ENCODE results near the gene COL8A2. TPM values are rescaled to one million over a fixed set of nuclear protein-coding genes. Genes with fewer than 3 reads are reported as not detected.
A peak's percentile ranks its signal among the peaks of the same experiment; 100 is the strongest.

COL8A2 gene
- total RNA-seq, 1 experiment from 2014 or later: 2.3 TPM

DNA sequence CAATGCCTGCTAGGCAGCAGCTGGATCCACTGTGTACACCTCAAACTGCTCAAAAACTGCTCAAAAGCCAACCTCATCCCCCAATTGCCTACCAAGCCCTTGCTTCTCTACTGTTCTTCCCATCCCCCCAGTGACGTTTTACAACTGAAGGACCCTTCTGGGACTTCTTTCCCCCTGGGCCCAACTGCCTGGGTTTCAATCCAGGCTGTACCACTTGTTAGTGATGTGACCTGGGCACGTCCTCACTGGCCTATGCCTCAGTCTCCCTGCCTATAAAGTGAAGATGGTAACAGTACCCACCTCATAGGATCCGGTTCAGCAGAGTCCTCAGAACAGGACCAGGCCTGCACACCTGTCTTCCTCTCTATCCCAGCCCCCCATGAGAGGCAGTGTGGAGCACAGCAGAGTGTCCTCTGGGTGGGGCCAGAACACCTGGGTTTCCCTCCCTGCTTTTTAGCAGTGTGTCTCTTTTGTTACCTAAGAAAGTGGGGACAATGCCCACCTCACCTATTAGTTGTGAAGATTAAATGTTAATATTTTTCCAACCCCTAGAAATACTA is 43.0 kb downstream of the COL8A2 start:
- Mint-ChIP-seq H3K4me1 (peaks cover 6% of the 10 kb centered on the region), H3K36me3 (no peaks in the 10 kb centered on the region), H3K4me3 (no peak overlapping the region), H3K27me3 (ENCODE audit: low read depth) (peaks cover 2% of the 10 kb centered on the region), H3K9me3 (no peaks in the 10 kb centered on the region), H3K27ac (0 out of 2 replicates have a peak overlapping the region, but pooled peaks have one; percentile 15)
- no peak for DNase-seq (ENCODE audit: low spot score)
- TF ChIP-seq, protein P1, sequence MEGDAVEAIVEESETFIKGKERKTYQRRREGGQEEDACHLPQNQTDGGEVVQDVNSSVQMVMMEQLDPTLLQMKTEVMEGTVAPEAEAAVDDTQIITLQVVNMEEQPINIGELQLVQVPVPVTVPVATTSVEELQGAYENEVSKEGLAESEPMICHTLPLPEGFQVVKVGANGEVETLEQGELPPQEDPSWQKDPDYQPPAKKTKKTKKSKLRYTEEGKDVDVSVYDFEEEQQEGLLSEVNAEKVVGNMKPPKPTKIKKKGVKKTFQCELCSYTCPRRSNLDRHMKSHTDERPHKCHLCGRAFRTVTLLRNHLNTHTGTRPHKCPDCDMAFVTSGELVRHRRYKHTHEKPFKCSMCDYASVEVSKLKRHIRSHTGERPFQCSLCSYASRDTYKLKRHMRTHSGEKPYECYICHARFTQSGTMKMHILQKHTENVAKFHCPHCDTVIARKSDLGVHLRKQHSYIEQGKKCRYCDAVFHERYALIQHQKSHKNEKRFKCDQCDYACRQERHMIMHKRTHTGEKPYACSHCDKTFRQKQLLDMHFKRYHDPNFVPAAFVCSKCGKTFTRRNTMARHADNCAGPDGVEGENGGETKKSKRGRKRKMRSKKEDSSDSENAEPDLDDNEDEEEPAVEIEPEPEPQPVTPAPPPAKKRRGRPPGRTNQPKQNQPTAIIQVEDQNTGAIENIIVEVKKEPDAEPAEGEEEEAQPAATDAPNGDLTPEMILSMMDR (IDR thresholded peaks at IDR 0.05): no peak
- TF ChIP-seq CBFB (CRISPR knock-in tag; IDR thresholded peaks at IDR 0.05; ENCODE audit: low read depth) (no peak), NFE2L1 (CRISPR knock-in tag; IDR thresholded peaks at IDR 0.05) (no peak), ZNF219 (CRISPR knock-in tag; IDR thresholded peaks at IDR 0.05; ENCODE audit: borderline replicate concordance) (no peak), MYBL2 (CRISPR knock-in tag; IDR thresholded peaks at IDR 0.05) (no peak), GABPB1 (CRISPR knock-in tag; IDR thresholded peaks at IDR 0.05) (no peak), JAZF1 (CRISPR knock-in tag; IDR thresholded peaks at IDR 0.05) (no peak), FOXK1 (CRISPR knock-in tag; IDR thresholded peaks at IDR 0.05) (no peak), ELF4 (CRISPR knock-in tag; IDR thresholded peaks at IDR 0.05; ENCODE audit: low read depth) (no peak), PRRX2 (CRISPR knock-in tag; IDR thresholded peaks at IDR 0.05) (no peak), TEAD4 (CRISPR knock-in tag; IDR thresholded peaks at IDR 0.05) (no peak), GRHL2 (CRISPR knock-in tag; IDR thresholded peaks at IDR 0.05; ENCODE audit: insufficient replicate concordance, severe bottlenecking) (no peak), TEAD1 (CRISPR knock-in tag; IDR thresholded peaks at IDR 0.05) (no peak), NR3C1 (CRISPR knock-in tag; conservative IDR thresholded peaks at IDR 0.05; ENCODE audit: low read depth) (no peak)
- TF ChIP-seq, protein P2, sequence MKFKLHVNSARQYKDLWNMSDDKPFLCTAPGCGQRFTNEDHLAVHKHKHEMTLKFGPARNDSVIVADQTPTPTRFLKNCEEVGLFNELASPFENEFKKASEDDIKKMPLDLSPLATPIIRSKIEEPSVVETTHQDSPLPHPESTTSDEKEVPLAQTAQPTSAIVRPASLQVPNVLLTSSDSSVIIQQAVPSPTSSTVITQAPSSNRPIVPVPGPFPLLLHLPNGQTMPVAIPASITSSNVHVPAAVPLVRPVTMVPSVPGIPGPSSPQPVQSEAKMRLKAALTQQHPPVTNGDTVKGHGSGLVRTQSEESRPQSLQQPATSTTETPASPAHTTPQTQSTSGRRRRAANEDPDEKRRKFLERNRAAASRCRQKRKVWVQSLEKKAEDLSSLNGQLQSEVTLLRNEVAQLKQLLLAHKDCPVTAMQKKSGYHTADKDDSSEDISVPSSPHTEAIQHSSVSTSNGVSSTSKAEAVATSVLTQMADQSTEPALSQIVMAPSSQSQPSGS (CRISPR knock-in tag; IDR thresholded peaks at IDR 0.05; ENCODE audit: borderline replicate concordance, low read depth): no peak
- TF ChIP-seq, protein P3, sequence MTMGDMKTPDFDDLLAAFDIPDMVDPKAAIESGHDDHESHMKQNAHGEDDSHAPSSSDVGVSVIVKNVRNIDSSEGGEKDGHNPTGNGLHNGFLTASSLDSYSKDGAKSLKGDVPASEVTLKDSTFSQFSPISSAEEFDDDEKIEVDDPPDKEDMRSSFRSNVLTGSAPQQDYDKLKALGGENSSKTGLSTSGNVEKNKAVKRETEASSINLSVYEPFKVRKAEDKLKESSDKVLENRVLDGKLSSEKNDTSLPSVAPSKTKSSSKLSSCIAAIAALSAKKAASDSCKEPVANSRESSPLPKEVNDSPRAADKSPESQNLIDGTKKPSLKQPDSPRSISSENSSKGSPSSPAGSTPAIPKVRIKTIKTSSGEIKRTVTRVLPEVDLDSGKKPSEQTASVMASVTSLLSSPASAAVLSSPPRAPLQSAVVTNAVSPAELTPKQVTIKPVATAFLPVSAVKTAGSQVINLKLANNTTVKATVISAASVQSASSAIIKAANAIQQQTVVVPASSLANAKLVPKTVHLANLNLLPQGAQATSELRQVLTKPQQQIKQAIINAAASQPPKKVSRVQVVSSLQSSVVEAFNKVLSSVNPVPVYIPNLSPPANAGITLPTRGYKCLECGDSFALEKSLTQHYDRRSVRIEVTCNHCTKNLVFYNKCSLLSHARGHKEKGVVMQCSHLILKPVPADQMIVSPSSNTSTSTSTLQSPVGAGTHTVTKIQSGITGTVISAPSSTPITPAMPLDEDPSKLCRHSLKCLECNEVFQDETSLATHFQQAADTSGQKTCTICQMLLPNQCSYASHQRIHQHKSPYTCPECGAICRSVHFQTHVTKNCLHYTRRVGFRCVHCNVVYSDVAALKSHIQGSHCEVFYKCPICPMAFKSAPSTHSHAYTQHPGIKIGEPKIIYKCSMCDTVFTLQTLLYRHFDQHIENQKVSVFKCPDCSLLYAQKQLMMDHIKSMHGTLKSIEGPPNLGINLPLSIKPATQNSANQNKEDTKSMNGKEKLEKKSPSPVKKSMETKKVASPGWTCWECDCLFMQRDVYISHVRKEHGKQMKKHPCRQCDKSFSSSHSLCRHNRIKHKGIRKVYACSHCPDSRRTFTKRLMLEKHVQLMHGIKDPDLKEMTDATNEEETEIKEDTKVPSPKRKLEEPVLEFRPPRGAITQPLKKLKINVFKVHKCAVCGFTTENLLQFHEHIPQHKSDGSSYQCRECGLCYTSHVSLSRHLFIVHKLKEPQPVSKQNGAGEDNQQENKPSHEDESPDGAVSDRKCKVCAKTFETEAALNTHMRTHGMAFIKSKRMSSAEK (CRISPR knock-in tag; IDR thresholded peaks at IDR 0.05; ENCODE audit: borderline replicate concordance): no peak
- TF ChIP-seq, protein P4, sequence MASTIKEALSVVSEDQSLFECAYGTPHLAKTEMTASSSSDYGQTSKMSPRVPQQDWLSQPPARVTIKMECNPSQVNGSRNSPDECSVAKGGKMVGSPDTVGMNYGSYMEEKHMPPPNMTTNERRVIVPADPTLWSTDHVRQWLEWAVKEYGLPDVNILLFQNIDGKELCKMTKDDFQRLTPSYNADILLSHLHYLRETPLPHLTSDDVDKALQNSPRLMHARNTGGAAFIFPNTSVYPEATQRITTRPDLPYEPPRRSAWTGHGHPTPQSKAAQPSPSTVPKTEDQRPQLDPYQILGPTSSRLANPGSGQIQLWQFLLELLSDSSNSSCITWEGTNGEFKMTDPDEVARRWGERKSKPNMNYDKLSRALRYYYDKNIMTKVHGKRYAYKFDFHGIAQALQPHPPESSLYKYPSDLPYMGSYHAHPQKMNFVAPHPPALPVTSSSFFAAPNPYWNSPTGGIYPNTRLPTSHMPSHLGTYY (CRISPR knock-in tag; IDR thresholded peaks at IDR 0.05): no peak
- TF ChIP-seq, protein P5, sequence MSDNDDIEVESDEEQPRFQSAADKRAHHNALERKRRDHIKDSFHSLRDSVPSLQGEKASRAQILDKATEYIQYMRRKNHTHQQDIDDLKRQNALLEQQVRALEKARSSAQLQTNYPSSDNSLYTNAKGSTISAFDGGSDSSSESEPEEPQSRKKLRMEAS (CRISPR knock-in tag; IDR thresholded peaks at IDR 0.05): no peak
- POLR2A ChIA-PET: no interaction called here
- no peak for ATAC-seq
- CTCF ChIA-PET: no interaction called here
